HG03060 (cell line): ENCODE measurements around the gene COL19A1.
"Not testable (repeated sequence)": the region's sequence is repeated elsewhere in the genome, so short reads cannot be mapped to it uniquely, and the experiment has no call there.

ENCODE experiments used
- ATAC-seq: cut with Tn5 transposase; IDR thresholded peaks from one replicate; pipeline ENCODE4 v1.9.1; 2021; ENCODE audit warnings: low read depth, moderate number of reproducible peaks; ENCODE audit not compliant: unreplicated experiment

COL19A1 gene

DNA sequence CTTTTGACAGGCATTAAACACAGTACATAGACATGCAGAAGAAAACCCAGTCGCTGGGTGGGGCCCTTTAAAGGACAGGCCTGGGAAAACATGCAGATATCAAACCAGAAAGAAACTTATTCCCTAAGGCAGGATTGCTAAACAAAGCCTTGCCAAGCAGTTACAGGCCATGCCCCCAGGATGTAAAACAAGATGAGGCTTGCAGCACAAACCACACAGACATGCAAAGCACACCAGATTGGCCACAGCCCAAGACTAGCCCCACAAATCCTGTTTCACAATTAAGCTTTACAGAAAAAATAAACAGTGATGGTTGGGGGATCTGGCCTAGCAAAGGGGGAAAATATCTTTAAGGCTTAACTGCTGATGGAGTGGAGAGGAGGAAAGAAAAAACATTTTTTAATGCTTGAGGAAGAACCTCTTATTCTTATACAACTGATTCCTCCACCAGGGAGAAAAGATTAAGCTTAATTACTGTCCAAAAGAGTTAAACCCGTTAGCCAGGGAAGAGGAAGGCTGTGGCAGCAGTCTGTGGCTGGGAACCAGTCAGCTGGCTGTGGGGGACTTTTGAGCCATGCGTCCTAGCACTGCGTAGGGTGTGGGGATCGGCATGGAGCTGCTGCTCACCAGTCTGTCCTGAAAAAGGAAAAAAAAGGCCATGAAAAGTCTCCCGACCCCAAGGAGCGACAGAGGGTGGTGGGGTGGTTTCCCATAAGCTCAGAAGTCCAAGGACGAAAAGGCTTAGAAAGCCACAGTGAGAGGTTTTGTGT lies 28.4 kb downstream of the COL19A1 start:
- no peak for ATAC-seq

DNA sequence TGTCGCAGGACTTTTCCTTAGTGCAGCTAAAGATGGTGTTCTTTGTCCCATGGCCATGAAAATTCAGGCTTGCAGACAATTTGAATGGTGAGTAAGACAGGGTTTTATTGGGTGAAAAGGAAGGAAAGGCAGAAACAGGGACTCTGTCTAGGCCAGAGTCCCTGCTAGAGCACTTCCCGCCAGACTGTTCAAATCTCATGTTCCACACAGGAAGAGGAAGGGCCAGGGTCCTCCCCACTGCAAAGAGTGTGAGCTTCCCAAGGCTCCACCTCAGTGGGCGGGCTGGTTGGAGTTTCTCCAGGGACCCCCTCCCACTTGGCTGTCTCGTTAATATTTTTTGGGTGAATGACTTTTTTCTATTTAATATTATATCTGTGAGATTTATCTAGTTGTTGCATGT lies 29.0 kb downstream of the COL19A1 start:
- ATAC-seq = no peak

DNA sequence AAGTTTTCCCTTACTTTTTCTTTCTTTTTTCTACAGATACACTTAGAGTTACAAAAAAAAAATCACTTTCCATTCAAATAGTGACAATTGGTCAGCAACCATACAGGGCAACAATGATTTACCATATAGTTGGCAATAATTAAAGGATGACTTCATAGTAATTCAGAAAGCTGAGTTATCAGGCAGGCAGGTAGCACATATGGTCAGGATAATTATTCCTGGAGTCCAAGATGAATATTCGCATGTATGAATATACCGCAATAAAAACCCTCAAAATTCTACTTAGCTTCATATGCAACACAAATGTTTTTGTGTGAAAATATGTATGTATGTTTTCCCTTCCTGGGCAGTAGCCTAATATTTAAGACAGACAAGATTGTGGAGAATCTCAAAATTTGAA lies 34.5 kb downstream of the COL19A1 start:
- no peak for ATAC-seq

DNA sequence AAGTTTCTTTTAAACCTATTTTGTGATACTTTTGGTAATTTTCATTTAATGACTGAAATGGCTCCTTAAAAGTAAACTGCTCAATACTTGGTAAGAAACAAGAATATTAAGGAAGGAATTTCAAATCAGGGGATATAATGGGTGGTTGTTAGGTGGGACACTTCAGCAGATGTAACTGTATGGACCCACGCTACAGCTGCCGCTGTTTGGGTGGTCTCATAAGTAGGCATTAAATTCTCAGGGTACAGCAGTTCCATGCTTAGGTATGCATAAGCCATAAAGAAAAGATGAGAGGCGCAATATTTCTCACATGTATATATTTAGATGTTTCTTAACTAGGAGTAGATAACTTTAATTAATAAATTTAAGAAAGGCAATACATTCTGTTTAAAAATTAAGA lies 35.0 kb downstream of the COL19A1 start:
- ATAC-seq = no peak

DNA sequence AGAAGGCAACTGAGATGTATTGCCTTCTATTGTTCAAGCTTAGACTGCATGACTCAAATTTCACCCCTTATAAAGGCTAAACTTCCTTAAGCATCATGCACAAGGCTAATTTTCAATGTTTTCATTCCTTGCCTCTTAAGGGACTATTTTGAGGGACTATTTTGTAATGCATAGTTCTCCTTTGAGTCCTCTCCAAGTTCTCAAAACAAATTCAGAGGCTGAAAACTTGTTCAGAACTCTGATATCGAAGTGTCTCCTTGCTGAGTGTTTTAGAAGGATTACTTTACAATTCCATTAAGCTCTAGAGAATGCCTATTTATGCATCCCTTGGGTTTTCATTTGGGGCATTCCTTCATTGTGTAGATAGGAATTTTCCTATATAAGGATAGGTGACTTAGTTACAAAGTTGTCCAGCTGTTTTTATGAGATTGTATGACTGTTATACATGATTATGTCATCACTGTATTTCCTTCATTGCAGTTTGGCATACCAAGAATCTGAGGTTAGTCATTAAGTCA lies 41.7 kb downstream of the COL19A1 start:
- ATAC-seq = no peak

DNA sequence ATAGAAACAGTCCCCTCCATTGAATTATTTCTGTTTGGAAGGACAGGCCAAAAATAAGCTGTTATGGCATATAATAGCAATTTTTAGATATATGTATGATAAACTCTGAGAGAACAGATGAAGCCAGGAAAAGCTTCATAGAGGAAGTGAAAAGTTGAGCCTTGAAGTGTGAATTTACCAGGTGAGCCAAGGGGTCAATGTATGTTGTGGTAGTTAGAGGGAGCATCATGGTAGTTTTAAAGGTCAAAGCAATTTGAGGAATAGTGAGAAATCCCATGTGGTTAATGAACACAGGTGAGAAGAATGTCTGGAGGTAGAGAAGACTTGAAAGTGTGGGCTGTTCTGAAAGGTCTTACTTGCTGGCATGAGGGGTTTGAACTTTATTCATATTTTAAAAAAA lies 47.0 kb downstream of the COL19A1 start:
- no peak for ATAC-seq

DNA sequence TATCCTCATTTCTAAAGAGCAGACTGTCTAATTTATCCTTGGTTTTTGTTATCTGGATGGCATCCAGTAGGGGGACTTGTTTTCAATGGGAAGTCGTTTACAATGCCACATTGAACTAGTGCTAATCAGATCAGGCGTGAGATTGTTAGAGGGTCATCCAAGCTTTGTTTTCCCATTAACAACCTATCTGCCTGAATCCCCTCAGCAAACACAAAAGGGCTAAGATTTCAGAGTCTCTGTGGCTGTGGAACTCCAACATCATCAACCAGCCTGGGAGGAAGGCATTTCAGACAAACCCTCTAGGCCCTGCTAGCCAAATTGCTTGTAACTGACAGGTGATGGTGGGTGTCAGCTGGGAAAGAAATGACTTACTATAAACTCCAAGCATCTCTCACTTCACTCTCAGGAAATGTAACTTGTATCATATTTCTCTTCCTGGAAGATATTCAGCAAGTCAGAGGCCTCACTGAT lies 47.7 kb downstream of the COL19A1 start:
- no peak for ATAC-seq

DNA sequence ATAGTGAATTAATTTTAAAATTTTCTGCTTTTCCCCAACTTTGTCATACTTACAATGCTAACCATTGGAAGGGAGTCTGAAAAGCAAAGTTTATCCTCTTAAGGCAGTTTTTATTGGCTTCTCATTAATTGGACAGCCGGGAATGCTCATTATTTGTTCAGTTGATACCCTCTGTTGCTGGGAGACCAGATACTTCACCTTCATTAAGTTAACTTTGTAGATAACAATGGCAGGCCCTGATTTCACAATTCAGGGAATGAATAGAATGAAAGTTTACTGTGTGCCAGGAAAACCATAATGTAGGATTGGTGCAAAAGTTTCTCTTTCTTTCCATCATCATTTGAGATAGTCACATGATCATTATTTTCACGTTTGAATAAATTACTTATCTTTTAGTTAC lies 49.0 kb downstream of the COL19A1 start:
- ATAC-seq = no peak

DNA sequence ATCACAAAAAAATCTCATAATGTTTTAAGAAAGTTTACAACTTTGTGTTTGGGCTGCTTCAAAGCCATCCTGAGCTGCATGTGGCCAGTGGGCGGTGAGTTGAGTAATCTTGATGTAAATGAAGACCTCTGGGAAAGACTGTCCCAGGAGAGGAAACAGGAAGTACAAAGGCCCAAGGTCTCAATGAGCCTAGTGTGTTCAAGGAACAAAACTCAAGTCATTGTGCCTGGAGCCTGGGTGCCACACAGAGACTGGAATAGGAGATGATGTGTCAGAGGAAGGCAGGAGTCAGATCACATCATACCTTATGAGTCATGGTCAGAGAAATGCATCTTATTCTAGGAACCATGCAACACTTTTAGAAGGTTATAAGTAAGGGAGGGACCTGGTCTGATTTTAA lies 51.5 kb downstream of the COL19A1 start:
- peak; percentile 75 for ATAC-seq

DNA sequence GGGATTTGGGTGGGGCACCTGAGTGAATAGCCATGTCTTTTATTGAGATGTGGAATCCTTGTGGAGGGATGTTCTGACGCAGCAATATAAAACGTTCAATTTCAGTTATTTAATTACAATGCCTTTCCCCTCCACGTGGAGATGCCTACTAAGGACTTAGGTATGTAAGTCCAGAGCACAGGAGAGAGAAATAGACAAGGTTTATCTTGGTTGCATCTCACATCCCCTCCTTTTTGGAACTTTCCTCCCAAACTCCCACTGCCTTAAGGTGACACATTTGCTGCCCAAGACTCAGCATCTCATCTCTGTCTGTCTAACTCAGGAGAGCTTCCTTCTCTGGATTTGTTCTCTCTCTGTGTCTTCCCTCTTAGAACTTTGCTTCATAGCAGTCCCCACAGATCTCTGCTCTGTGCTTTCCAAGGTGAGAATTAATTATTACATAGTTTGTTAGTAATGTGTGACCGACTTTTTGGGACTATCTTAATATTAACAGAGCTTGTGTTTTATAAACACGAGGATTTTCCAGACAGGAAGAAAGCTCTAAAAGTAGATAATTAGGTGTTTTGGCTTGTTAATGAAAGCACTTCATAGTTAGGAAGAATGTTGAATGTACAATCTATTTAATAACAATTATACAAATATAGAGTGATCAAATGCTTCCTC lies 52.6 kb downstream of the COL19A1 start:
- ATAC-seq = no peak

DNA sequence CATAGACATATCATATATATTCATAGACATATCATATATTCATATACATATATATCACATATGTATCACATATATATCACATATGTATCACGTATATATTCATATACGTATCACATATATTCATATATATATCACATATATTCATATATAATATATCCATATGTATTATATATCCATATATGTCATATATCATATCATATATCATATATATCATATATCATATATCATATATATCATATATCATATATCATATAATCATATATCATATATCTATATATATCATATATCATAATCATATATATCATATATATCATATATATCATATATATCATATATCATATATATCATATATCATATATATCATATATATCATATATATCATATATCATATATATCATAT lies 54.7 kb downstream of the COL19A1 start:
- not testable (repeated sequence) for ATAC-seq

DNA sequence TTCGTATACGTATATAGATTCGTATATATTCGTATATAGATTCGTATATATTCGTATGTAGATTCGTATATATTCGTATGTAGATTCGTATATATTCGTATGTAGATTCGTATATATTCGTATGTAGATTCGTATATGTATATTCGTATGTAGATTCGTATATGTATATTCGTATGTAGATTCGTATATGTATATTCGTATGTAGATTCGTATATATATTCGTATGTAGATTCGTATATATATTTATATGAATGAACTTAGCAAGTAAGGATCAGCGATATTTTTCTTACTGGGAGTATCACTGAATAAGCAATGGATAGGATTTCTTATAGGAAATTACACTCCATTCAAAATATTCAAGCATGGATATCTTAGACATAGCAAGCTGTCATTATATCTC lies 55.3 kb downstream of the COL19A1 start:
- not testable (repeated sequence) for ATAC-seq

DNA sequence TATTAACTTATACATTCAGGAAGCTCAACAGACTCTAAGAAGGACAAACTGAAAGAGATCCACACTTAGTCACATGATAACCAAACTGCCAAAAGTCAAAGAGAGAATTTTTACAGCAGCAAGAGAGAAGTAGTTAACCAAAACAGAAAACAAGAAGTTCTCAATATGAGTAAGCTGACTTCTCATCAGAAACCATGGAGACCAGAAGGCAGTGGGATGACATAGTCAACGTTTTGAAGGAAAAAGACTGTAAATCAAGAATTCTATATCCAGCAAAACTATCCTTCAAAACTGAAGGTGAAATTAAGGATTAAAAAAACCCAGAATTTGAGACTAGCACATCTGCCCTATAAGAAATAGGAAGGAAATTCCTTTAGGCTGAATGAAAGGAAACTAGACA lies 60.4 kb downstream of the COL19A1 start:
- ATAC-seq = no peak

DNA sequence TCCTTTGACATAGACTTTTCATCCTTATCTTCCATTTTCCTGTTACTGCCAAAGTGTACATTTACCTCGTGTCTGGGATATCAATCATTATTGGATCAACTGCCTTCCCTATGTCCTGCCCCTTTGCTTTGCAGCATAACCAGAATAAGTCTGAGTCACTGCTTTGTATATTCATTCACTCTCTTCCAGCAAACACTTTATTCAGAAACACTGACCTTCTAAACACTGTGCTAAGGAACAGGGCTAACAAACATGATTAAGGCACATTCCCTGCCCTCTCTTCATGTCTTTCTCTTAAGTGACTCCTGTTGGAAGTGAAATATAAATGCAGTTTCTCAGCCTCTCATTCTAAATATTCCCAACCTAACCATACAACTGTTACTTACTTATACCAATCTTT lies 66.9 kb downstream of the COL19A1 start:
- ATAC-seq = no peak

DNA sequence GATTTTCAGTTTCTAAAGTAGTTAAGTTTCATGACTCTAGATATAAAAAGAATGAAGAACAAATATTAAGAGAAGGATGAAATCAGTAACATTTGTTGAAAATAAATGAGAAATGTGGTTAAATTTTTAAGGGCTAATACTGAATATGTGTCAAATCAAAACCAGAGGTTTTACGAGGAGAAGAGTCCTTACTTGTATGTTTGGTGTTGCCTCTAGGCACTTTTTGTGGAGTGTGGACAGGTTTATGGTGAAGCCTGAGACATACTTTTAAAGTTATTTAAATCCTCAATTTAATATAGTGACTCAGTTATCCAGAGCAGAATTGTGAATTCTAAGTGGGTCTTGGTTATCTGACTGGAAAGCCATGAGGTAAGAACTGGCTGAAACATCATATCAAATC lies 68.7 kb downstream of the COL19A1 start:
- ATAC-seq = no peak

DNA sequence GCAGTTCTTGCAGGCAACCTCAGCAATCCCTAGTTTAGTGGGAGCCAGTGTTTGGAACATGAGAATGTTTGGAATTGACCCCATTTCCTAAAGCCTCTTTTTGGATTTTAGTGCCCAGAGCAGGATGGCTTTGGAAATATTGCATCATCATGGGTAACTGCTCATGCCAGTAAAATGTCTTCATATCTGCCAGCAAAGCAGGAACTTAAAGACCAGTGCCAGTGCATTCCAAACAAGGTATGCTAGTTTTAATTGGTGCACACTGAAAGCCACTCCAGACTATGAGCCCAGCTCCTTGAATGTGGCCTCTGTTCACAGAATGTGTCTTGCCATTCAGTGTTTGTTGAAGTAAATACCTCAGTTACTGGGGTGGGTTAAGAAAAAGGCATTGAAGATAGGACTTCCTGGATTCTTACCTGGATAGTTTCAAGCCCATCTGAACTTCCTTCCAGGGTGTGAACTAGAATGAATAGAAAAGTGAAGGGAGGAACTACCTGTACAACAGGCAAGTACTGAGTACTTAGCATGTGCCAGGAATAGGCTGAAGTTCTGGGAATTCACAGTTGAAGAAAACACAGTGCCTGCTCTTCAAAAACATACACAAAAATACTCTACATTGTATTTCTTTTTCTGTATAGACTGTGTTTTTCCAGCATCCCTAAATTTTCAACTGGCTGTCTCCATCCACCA lies 70.5 kb downstream of the COL19A1 start:
- no peak for ATAC-seq

DNA sequence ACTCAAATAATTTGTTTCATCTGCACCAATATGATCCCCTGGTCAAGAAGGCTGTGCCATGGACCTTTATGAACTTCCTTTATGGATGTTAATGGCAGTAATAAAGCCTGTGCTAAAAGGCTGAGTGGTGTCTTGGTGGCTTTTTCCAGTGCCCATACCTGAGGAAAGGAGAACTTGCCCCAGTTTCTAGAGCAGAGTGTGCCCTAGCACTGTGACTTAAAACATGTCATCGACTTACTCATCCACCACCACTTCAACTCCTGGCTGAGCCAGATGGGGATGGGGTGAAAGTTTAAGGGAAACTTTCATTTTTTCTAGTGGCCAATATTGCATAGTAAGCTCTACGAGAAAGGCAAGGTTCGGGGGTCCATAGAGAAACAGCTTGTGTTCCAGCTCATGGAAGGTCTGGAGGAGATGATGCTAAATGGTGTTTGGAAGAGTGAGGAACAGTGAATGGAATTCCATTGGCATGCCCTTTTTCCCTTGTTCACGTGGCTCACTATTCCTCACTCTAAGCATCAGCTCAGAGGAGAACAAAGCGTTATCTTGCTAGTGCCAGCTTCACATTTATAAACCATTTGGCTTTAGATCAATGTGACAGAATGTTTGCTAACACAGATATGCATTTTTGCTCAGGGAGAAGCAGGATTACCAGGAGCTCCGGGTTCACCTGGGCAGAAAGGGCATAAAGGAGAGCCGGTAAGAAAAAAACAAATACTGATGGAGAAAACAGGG lies 71.2 kb downstream of the COL19A1 start:
- ATAC-seq = no peak

DNA sequence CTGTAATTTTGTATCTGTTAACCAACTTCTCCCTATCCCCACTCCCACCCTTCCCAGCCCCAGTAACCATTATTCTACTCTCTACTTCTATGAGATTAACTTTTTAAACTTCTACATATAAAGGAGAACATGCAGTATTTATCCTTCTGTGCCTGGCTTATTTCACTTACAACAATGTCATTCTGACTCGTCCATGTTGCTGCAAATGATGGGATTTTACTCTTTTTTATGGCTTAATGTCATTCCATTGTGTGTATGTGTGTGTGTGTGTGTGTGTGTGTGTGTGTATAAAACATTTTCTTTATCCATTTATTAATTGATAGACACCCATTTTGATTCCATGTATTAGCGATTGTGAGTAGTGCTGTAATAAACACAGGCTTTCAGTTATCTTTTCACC lies 76.1 kb downstream of the COL19A1 start:
- no peak for ATAC-seq

DNA sequence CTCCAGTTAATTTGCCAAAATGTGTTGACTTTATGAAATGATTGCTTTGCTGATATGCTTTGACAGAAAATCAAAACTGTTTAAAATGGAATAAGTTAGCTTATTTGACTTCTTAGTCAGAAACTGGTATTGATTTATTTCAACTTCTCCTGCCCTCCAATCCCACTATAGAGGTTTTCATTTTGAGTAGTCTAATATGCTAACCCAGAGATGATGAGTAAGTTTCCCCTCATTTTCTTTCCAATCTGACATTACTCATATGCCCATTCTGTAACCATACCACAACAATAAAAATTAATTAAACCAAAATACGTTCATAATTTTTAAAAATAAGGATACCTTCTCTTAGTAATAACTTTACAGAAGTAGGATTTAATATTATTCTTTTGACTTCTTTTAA lies 78.8 kb downstream of the COL19A1 start:
- ATAC-seq = no peak

DNA sequence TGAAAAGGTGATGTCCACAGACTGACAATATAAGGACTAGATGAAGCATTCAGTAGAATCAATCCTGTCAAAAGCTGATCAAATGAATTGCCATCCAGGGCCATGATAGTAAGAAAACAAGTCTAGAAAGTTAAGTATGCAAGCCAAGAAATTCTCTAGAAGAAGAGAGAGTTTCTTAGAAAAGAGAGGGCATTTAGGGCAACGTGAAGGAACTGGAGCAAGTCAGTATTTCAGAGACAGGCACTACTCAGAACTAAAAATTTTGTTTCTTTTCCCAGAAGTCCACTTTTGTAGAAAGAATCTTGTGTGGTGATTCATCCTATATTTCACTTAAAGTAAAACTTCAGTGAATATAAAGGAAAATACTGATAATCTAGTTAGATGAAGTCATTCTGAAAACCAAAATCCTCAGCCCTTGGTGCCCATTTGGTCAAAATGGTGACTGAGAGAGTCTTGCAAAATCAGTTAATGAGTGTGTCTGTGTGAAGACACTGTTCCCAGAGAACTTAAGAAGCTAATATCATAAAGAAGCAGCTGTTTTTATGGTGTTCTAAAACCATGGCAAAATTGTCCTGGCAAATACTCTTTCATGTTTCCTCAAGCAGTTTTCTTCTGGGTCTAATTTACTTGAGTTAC lies 82.2 kb downstream of the COL19A1 start:
- no peak for ATAC-seq
